OCI-LY3 (cell line): ENCODE measurements around the gene OTOG.

Experiments
- H2AFZ ChIP-seq: fragments of 200-600, 300-600 bp; shearing (Covaris generic); 2 replicates; pipeline ENCODE4 v1.6.0; 2014; ENCODE audit warnings: antibody characterized with exemption, low read depth, low read length
- H3K27ac ChIP-seq: fragments of 200-600, 300-600 bp; sonication (generic); 2 replicates; pipeline ENCODE4 v1.5.1; 2014; ENCODE audit warnings: mild to moderate bottlenecking, low read length, moderate library complexity, mixed read lengths
- H3K27me3 ChIP-seq: fragments of 200-600, 300-600 bp; sonication (generic); 2 replicates; pipeline ENCODE4 v1.6.1; 2014; ENCODE audit warnings: low read depth, low read length, mixed read lengths
- H3K36me3 ChIP-seq: fragments of 200-600, 300-600 bp; sonication (generic); replicated peaks from 2 replicates; pipeline ENCODE3; 2014; ENCODE audit warnings: low read depth, low read length, mixed read lengths
- H3K4me1 ChIP-seq: fragments of 300-600, 200-600 bp; sonication (generic); 2 replicates; pipeline ENCODE4 v1.6.1; 2014; ENCODE audit warnings: low read length, mixed read lengths
- H3K4me2 ChIP-seq: fragments of 200-600, 300-600 bp; sonication (generic); 2 replicates; pipeline ENCODE4 v1.6.1; 2014; ENCODE audit warnings: low read length, mixed read lengths
- H3K4me3 ChIP-seq: fragments of 300-600, 200-600 bp; sonication (generic); 2 replicates; pipeline ENCODE4 v1.5.1; 2014; ENCODE audit warnings: antibody characterized with exemption, mild to moderate bottlenecking, low read length, moderate library complexity
- H3K79me2 ChIP-seq: fragments of 300-600, 200-600 bp; shearing (Covaris generic); 2 replicates; pipeline ENCODE4 v1.6.1; 2014; ENCODE audit warnings: mild to moderate bottlenecking, low read length, mixed read lengths
- H3K9ac ChIP-seq: fragments of 300-600, 200-600 bp; shearing (Covaris generic); 2 replicates; pipeline ENCODE4 v1.6.0; 2014; ENCODE audit warnings: mild to moderate bottlenecking, low read length, moderate library complexity
- H3K9me3 ChIP-seq: fragments of 200-600, 300-600 bp; shearing (Covaris generic); 2 replicates; pipeline ENCODE4 v1.6.1; 2014; ENCODE audit warnings: low read length, mixed read lengths; ENCODE audit not compliant: insufficient read depth
- H4K20me1 ChIP-seq: fragments of 200-600, 300-600 bp; sonication (generic); 2 replicates; pipeline ENCODE4 v1.6.1; 2016; ENCODE audit warnings: low read length, mixed read lengths; ENCODE audit not compliant: insufficient read depth
- CTCF ChIP-seq: fragments of 200-600, 300-600 bp; sonication (generic); IDR thresholded peaks from 2 replicates; pipeline ENCODE4 v1.5.1; 2014; ENCODE audit warnings: antibody characterized with exemption, low read length, low read depth
- EZH2phosphoT487 ChIP-seq: fragments of 200-600 bp; shearing (Covaris generic); IDR thresholded peaks from 2 replicates; pipeline ENCODE4 v1.6.1; 2018; ENCODE audit warnings: antibody characterized with exemption, mixed run types, low read depth

The OTOG gene

DNA sequence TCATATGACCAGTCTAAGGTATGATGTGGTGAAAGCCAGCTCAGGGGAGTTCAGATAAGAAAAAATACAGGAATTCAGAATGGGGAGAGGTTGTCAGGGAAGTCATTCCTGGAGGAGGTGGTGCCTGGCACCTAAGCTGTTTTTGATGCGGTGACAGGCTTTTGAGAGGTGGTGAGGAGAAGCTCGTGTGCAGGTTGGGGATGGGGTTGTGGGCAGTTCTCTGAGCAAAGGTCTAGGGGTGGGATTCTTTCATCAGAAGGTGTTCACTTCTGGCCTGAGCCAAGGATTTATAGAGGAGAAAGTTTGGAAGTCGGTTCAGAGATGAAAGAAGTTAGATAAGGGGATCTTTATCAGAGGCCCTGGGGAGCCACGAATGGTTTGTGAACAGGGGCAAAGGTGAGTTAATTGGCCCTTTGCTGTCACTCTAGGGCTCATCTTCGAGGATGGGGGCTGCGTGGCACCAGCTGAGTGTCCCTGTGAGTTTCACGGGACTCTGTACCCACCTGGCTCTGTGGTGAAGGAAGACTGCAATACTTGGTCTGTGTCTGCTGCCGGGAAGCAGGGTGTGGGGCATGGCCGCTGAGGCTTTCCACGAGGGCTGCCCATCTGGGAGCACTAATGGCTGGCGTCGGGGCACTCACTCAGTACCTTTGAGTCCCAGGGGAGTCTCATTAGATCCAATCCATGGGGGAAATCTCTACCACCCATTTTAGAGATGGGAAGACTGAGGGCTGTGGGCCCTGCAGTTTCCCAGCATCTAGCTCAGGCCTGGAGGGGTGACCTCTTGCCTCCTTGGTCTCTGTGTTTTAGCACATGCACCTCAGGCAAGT lies 13.4 kb downstream of the OTOG start:
- peaks cover 3% of the 10 kb centered on the region; the same call in 1 of the 2 replicates for H3K4me1 ChIP-seq
- TF ChIP-seq CTCF (no peak), EZH2phosphoT487 (no peak)

GRCh38 chr11:17561111-17561415 lies 14.0 kb downstream of the OTOG start:
- no peaks in the 10 kb centered on the region for H3K36me3 ChIP-seq
- peaks cover 7% of the 10 kb centered on the region; the same call in 1 of the 2 replicates for H3K27me3 ChIP-seq
- no peaks in the 10 kb centered on the region for H3K9me3 ChIP-seq
- no peak overlapping the region for H3K4me3 ChIP-seq
- peaks cover 9% of the 10 kb centered on the region; the same call in 1 of the 2 replicates for H3K4me1 ChIP-seq
- H2AFZ ChIP-seq = no peak overlapping the region
- TF ChIP-seq EZH2phosphoT487 (no peak), CTCF (no peak)
- no peak overlapping the region for H3K27ac ChIP-seq
- no peaks in the 10 kb centered on the region for H3K79me2 ChIP-seq
- no peak overlapping the region for H3K9ac ChIP-seq
- no peak overlapping the region for H3K4me2 ChIP-seq
- no peaks in the 10 kb centered on the region for H4K20me1 ChIP-seq

More for the DNA sequence above, 13.4 kb downstream of the OTOG start:
- Histone ChIP-seq H3K36me3 (no peaks in the 10 kb centered on the region), H3K27ac (no peak overlapping the region), H3K4me2 (no peak overlapping the region), H4K20me1 (no peaks in the 10 kb centered on the region), H2AFZ (no peak overlapping the region), H3K9ac (no peak overlapping the region), H3K27me3 (peaks cover 7% of the 10 kb centered on the region; the same call in 1 of the 2 replicates), H3K9me3 (no peaks in the 10 kb centered on the region), H3K4me3 (no peak overlapping the region), H3K79me2 (no peaks in the 10 kb centered on the region)

- no peaks in the 10 kb centered on the region for H3K9me3 ChIP-seq
- no peaks in the 10 kb centered on the region for H3K36me3 ChIP-seq
- no peak overlapping the region for H3K9ac ChIP-seq
- peaks cover 7% of the 10 kb centered on the region; the same call in 1 of the 2 replicates for H3K27me3 ChIP-seq
- H3K4me3 ChIP-seq = no peak overlapping the region
- peaks cover 13% of the 10 kb centered on the region; the same call in 1 of the 2 replicates for H3K4me1 ChIP-seq
- no peaks in the 10 kb centered on the region for H3K79me2 ChIP-seq
- H3K4me2 ChIP-seq = no peak overlapping the region
- H2AFZ ChIP-seq = no peak overlapping the region
- H4K20me1 ChIP-seq = no peaks in the 10 kb centered on the region
- no peak for TF ChIP-seq CTCF
- no peak for TF ChIP-seq EZH2phosphoT487
- H3K27ac ChIP-seq = no peak overlapping the region
Observed at GRCh38 chr11:17561526-17561925, 14.5 kb downstream of the OTOG start.

DNA sequence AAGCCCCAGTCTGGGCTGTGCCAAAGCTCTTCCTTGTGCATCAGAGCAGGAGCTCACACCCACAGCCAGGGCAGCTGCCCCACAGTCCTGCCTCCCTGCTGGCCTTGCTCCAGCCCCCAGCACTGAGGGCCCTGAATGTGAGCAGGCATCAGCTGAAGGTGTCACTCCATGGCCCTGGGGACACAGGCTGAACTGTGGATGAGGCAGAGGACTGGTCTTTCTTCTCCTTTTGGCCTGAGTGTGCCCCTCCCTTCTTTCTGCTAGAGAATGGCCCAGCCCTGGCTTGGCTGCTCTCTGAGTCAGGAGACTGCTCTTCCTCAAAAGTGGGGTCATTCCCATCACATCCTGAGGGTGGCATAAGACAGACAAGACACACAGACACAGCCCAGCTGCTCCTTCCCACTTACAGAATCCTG lies 16.2 kb downstream of the OTOG start:
- Histone ChIP-seq H3K27ac (no peak overlapping the region), H3K9me3 (no peaks in the 10 kb centered on the region), H3K4me2 (no peak overlapping the region), H3K4me3 (no peak overlapping the region), H3K79me2 (no peaks in the 10 kb centered on the region), H4K20me1 (no peaks in the 10 kb centered on the region), H2AFZ (no peak overlapping the region), H3K36me3 (no peaks in the 10 kb centered on the region), H3K4me1 (peaks cover 19% of the 10 kb centered on the region; the same call in 1 of the 2 replicates), H3K27me3 (peaks cover 5% of the 10 kb centered on the region; the same call in 1 of the 2 replicates), H3K9ac (no peak overlapping the region)
- TF ChIP-seq CTCF = no peak
- TF ChIP-seq EZH2phosphoT487 = no peak
